ENCODE measurements around the gene ZBTB34.
"Not testable (repeated sequence)": the region's sequence is repeated elsewhere in the genome, so short reads cannot be mapped to it uniquely, and the experiment has no call there.

ZBTB34 gene

GRCh38 chr9:126860077-126860756, at the start of gene ZBTB34:
Gene ZBTB34, plus strand, starts transcription at chr9:126860639. Its CDS starts 18,761 bp downstream, at chr9:126879400.
- peak; percentile 89 for DNase-seq (ENCODE audit: low spot score)

DNA sequence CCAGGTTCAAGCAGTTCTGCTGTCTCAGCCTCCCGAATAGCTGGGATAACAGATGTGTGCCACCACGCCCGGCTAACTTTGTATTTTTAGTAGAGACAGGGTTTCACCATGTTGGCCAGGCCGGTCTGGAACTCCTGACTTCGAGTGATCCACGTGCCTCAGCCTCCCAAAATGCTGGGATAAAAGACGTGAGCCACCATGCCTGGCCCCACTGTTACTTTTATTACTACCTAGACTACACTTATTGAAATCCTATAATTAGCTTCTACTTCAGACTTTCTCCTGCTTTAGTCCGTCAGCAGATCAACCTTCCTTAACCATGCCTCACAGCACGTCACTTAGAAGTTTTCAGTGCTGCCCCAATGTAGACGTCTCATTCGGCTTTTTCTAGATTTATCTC, 47.4 kb upstream of the ZBTB34 start:
- no peak for DNase-seq (ENCODE audit: low spot score)

- DNase-seq (ENCODE audit: low spot score) = no peak
These were observed 46.3 kb upstream of the ZBTB34 start for GRCh38 chr9:126814091-126814490.

- DNase-seq (ENCODE audit: low spot score) = not testable (repeated sequence)
These were observed 42.8 kb upstream of the ZBTB34 start for GRCh38 chr9:126817615-126818014.

DNA sequence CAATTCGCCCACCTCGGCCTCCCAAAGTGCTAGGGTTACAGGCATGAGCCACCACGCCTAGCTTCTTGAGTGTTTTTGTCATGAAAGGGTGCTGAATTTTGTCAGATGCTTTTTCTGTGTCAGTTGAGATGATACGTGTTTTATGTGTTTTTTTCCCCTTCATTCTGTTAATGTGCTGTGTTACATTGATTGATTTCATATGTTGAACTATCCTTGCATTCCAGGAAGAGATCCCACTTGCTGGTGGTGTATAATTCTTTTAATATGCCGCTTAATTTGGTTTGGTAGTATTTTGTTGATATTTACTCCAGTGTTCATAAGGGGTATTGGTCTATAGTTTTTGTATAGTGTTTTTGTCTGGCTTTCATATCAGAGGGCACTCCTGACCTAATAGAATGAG, 42.0 kb upstream of the ZBTB34 start:
- DNase-seq (ENCODE audit: low spot score) = no peak

- no peak for DNase-seq (ENCODE audit: low spot score)
These were observed 41.0 kb upstream of the ZBTB34 start for GRCh38 chr9:126819482-126819881.

- DNase-seq (ENCODE audit: low spot score) = no peak
These were observed 38.2 kb upstream of the ZBTB34 start for GRCh38 chr9:126822278-126822677.

GRCh38 chr9:126822873-126823272, 37.6 kb upstream of the ZBTB34 start:
- no peak for DNase-seq (ENCODE audit: low spot score)

- not testable (repeated sequence) for DNase-seq (ENCODE audit: low spot score)
These were observed 36.4 kb upstream of the ZBTB34 start for GRCh38 chr9:126824052-126824451.

DNA sequence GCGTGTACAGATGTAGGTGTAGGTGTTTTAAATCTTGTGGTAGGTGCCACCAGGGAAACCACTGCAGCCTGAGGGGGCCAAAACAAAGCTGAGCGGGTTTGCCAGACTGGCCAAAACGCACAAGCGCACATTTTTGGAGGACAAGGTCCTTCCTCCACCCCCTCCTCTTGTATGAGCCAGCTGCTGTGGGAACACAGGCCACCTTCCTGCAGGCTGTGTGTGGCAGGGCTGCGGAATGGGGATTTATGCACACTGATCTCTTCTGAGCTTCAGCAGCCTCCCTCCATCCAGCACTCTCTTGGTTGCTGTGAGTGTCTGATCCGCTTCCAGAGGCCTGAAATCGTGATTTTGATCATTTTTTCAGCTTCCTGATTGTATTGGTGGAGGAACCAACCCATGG, 33.2 kb upstream of the ZBTB34 start:
- no peak for DNase-seq (ENCODE audit: low spot score)

DNA sequence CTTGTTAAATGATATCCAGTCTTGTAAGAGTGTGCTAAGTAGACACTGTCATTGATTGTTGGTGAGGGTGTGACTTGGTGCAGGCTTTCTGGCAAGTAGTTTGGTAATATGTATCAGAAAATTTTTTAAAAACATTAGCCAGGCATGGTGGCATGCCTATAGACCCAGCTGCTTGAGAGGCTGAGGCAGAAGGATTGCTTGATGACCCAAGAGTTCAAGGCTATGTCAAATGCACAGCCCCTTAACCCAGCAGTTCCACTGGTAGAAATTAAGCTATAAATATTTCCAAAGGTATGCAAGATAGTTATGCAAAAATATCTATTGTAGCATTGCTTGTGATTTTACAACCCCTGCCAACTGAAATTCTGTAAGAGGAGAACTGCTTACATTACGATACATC, 31.4 kb upstream of the ZBTB34 start:
- no peak for DNase-seq (ENCODE audit: low spot score)

DNA sequence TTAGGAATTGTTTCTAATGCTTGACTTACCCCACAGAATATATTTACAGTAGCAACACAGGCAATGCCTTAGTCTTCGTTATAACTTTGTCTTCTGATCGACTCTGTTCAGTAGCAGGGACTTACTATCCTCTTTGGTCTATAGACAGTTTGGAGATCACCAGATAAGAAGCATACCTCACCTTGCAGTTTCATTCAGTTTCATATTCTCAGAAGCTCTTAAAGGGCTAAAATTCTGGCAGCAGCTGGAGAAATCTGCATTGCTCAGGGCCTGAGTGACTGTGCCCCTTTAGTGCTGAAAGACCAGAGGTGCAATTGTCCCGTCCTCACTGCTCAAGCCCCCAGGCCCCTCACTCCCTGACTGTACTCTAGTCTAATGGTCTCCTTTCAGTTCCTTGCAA, 29.6 kb upstream of the ZBTB34 start:
- DNase-seq (ENCODE audit: low spot score) = no peak

GRCh38 chr9:126832440-126832839, 28.0 kb upstream of the ZBTB34 start:
- DNase-seq (ENCODE audit: low spot score) = no peak

DNA sequence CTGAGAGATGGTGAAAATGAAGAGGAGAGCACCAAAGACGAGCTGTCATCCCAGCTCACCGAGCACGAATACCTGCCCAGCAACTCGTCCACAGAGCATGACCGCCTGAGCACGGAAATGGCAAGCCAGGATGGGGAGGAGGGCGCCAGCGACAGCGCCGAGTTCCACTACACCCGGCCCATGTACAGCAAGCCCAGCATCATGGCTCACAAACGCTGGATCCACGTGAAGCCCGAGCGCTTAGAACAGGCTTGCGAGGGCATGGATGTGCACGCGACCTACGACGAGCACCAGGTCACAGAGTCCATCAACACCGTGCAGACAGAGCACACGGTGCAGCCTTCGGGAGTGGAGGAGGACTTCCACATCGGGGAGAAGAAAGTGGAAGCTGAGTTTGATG, 27.4 kb upstream of the ZBTB34 start:
- DNase-seq (ENCODE audit: low spot score) = no peak

DNA sequence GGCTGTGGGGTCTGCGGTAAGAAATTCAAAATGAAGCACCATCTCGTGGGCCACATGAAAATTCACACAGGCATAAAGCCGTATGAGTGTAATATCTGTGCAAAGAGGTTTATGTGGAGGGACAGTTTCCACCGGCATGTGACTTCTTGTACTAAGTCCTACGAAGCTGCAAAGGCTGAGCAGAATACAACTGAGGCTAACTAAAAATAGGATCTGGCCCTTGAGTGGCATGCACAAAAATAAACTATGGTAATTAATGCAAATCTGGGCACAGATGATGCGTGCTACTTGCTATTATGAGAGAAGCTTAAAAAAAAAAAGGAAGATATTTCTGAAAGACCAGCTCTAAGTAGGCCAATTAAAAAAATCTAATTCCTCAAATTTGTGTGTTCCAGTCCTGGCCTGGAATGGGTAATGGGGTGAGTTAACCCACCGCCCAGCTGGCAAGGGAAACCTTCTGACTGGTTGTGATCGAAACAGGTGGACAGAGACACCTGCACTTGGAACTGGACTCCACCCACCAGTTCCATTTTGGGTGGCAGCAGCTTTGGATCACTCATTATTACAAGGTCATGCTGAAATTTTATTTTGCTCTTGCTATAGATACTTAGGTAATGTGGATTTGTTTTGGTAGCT, 26.6 kb upstream of the ZBTB34 start:
- DNase-seq (ENCODE audit: low spot score) = no peak

GRCh38 chr9:126834672-126835071, 25.8 kb upstream of the ZBTB34 start:
- DNase-seq (ENCODE audit: low spot score) = no peak

- no peak for DNase-seq (ENCODE audit: low spot score)
These were observed 24.2 kb upstream of the ZBTB34 start for GRCh38 chr9:126836216-126836615.

- DNase-seq (ENCODE audit: low spot score) = no peak
These were observed 22.2 kb upstream of the ZBTB34 start for GRCh38 chr9:126838055-126838811.

- no peak for DNase-seq (ENCODE audit: low spot score)
These were observed 21.5 kb upstream of the ZBTB34 start for GRCh38 chr9:126838895-126839294.

- DNase-seq (ENCODE audit: low spot score) = no peak
These were observed 21.1 kb upstream of the ZBTB34 start for GRCh38 chr9:126839301-126839700.

DNA sequence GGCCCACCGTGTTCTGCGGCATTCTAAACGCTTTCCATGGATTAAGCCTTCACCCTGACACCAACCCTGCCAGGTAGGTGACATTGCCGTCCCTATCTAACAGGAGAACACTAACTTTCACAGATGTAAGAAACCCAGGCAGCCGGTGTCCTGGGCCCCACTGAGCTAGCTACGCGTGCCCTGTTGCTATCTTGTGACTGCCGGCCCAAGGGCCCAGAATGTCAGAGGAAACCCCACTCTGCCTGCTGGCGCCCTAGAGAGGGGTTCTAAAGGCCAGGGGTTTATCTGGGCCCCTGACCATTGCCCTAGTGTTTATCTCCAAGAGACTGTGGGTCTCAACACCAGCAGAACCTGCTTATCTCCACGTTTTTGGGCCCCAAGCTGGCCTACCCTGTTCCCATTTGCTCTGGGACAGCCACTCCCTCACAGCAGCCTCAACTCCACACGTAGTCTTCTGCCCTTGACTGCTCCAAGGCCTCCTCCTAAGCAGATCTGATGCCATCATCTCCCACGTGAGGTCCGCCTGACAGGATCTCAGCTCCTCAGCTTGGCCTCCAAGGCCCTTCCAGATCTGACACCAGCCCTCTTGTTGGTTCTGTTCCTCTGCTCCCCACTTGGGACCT, 18.1 kb upstream of the ZBTB34 start:
- no peak for DNase-seq (ENCODE audit: low spot score)

- no peak for DNase-seq (ENCODE audit: low spot score)
These were observed 17.3 kb upstream of the ZBTB34 start for GRCh38 chr9:126842977-126843799.
